Spleen (tissue), 11 donors: Measurements from ENCODE around the gene MAP4K1. TPM values are rescaled to one million over a fixed set of nuclear protein-coding genes. Genes with fewer than 3 reads are reported as not detected.

Source experiments
- DNase-seq: peaks from one replicate; pipeline ENCODE4 v3.0.0-alpha.2; 2020
- H3K27ac ChIP-seq, 8 donors: fragments of 200-600 bp; sonication (generic) in 7 of 8; 1 replicate in 4 of 8; 2 replicates in 4 of 8; pipeline versions ENCODE4 v1.5.0 to v1.8.0; 2016 to 2021; ENCODE audit warnings: inconsistent platforms in 4 of 8, mild to moderate bottlenecking in 4 of 8, moderate library complexity in 1 of 8
- H3K27me3 ChIP-seq, 7 donors: fragments of 200-600 bp; sonication (generic) in 6 of 7; replicated peaks in 1 of 7; 1 replicate in 4 of 7; 2 replicates in 3 of 7; pipeline versions ENCODE4 v1.5.0 to v1.8.0; 2016 to 2021; ENCODE audit warnings: inconsistent platforms in 3 of 7, mild to moderate bottlenecking in 1 of 7
- H3K36me3 ChIP-seq, 6 donors: fragments of 200-600 bp; sonication (generic) in 5 of 6; 1 replicate in 4 of 6; 2 replicates in 2 of 6; pipeline versions ENCODE4 v1.5.0 to v1.8.0; 2016 to 2021; ENCODE audit warnings: inconsistent platforms in 2 of 6
- H3K4me1 ChIP-seq, 6 donors: fragments of 200-600 bp; sonication (generic) in 5 of 6; 1 replicate in 3 of 6; 2 replicates in 3 of 6; pipeline versions ENCODE4 v1.5.0 to v1.8.0; 2016 to 2021; ENCODE audit warnings: inconsistent platforms in 3 of 6
- H3K4me3 ChIP-seq, 8 donors: fragments of 200-600 bp; sonication (generic) in 7 of 8; 1 replicate in 4 of 8; 2 replicates in 4 of 8; pipeline versions ENCODE4 v1.5.0 to v1.8.0; 2016 to 2021; ENCODE audit warnings: inconsistent platforms in 4 of 8, mild to moderate bottlenecking in 4 of 8, moderate library complexity in 2 of 8
- H3K9me3 ChIP-seq, 8 donors: fragments of 200-600 bp; sonication (generic) in 7 of 8; 1 replicate in 4 of 8; 2 replicates in 4 of 8; pipeline versions ENCODE4 v1.5.0 to v1.8.0; 2016 to 2021; ENCODE audit warnings: inconsistent platforms in 4 of 8
- CTCF ChIP-seq, 11 experiments: fragments of 200-600 bp in 7 of 11; fragments of 450-650 bp in 4 of 11; sonication (generic) in 4 of 11; IDR thresholded peaks in 8 of 11; conservative IDR thresholded peaks in 3 of 11; 1 replicate in 7 of 11; 2 replicates in 4 of 11; pipeline versions ENCODE4 v1.4.0 to v1.8.0; 2016 to 2021; ENCODE audit warnings: antibody characterized with exemption in 11 of 11, inconsistent platforms in 4 of 11, mild to moderate bottlenecking in 1 of 11
- POLR2A ChIP-seq, 3 donors: fragments of 450-650 bp; IDR thresholded peaks; one replicate each; pipeline ENCODE4 v1.5.1; 2017; ENCODE audit warnings: antibody characterized with exemption in 3 of 3, mild to moderate bottlenecking in 1 of 3
- POLR2AphosphoS5 ChIP-seq, 3 donors: sonication (generic); formaldehyde crosslinking; IDR thresholded peaks; one replicate each; pipeline ENCODE4 v1.5.1; 2017; ENCODE audit warnings: antibody characterized with exemption in 3 of 3
- WGBS, 5 donors: extraction: QIAGEN DNeasy Blood & Tissue Kit in 3 of 5; methylation state at CpG; one replicate each; pipeline versions ENCODE4 v1.1.5 to v1.1.7; 2013 to 2018; 5-methylcytosine and 5-hydroxymethylcytosine counted together
- intact Hi-C: fragments of 100-400 bp; cut with DNase I; formaldehyde crosslinking; loops from one replicate; pipeline ENCODE4 v1.15.0; 2023; ENCODE audit warnings: low total_unique reads
- polyA plus RNA-seq, 3 donors: library from polyadenylated mRNA; stranded (reverse); fragments of 200-250 nt; gene quantifications; one replicate each; pipeline ENCODE4 v1.2.1, GENCODE V29; 2013
- total RNA-seq, 7 donors: library from RNA; depleted of rRNA in 3 of 7; stranded (reverse); fragments of >200 nt in 3 of 7; fragmentation: NEBNext Ultra II Directional in 4 of 7; extraction: Animal tissue kit (Norgen Biotek cat#: 25700) in 4 of 7; gene quantifications; one replicate each; pipeline versions ENCODE4 v1.1.0 to v1.2.1, GENCODE V29; 2016 to 2021
- donor health status: healthy with polysubstance abuse.
- donor health status: DM: no; HTN: no; CAD: no; lungs with moderate emphysema.
- donor health status: DM: no; HTN: no; CAD: no.
- donor health status: Bipolar disorder and iron deficiency.
- donor health status: healthy.
- donor health status: DM: no; HTN: no; CAD: no.
- donor health status: DM: yes; HTN: yes; CAD: no.

Gene MAP4K1
- total and polyA plus RNA-seq, 10 donors = 58.2 to 163 (median 123) TPM

- WGBS, 5 donors = 56 to 77% (median 64%) methylated on average over 1 of the region's 1 CpG
- Histone ChIP-seq H3K27ac (peak overlapping the region in 4 of 8 donors; percentile 39 to 73 (median 63)), H3K4me3 (no peak overlapping the region), H3K9me3 (peaks cover 0 to 16% (median 12%) of the 10 kb centered on the region in 8 donors), H3K27me3 (no peaks in the 10 kb centered on the region), H3K4me1 (peaks cover 7 to 41% (median 27%) of the 10 kb centered on the region in 6 donors), H3K36me3 (no peaks in the 10 kb centered on the region)
- intact Hi-C loops = no loop called here
- DNase-seq = no peak
- TF ChIP-seq CTCF (IDR thresholded peaks at IDR 0.05 in 8 of 11, conservative IDR thresholded peaks at IDR 0.05 in 3 of 11) (no peak), POLR2AphosphoS5 (IDR thresholded peaks at IDR 0.05) (no peak), POLR2A (IDR thresholded peaks at IDR 0.05) (no peak)
Measured at GRCh38 chr19:38539751-38540150, 78.0 kb downstream of the MAP4K1 start.

DNA sequence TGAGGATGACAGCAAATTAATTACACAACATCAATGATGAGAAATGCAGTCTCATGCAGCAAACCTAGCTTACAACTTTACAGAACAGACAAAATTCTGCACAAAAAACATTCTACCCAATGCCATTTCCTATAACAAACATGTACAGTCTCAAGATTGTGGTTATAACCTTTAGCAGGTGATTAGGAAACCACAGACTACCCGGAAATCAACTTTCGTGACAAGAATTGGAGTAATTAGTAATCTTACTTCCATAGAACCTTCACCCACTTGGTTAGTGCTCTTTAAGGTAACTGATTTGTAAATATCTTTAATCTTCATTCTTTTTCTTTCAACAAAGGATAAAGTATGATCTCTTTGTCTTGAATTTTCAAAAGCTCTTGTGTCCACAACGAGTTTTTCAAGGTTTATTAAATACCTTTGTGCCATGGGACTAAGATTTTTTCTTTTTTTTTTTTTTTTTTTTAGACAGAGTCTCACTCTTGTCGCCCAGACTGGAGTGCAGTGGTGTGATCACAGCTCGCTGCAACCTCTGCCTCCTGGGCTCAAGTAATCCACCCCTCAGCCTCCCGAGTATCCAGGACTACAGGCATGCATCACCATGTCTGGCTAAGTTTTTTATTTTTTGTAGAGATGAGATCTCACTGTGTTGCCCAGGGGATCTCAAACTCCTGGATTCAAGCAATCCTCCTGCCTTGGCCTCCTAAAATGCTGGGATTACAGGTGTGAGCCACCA lies 78.8 kb downstream of the MAP4K1 start:
- peak overlapping the region in 6 of 8 donors; percentile 9 to 73 (median 62) for H3K27ac ChIP-seq
- H3K36me3 ChIP-seq = no peaks in the 10 kb centered on the region
- no peaks in the 10 kb centered on the region for H3K27me3 ChIP-seq
- no peak overlapping the region for H3K4me3 ChIP-seq
- intact Hi-C loops = no loop called here
- TF ChIP-seq CTCF (IDR thresholded peaks at IDR 0.05 in 8 of 11, conservative IDR thresholded peaks at IDR 0.05 in 3 of 11) (no peak), POLR2A (IDR thresholded peaks at IDR 0.05) (no peak), POLR2AphosphoS5 (IDR thresholded peaks at IDR 0.05) (no peak)
- 41 to 52% (median 47%) methylated on average over 6 of the region's 6 CpGs for WGBS, 5 donors
- peaks cover 0 to 23% (median 15%) of the 10 kb centered on the region in 8 donors for H3K9me3 ChIP-seq
- no peak for DNase-seq
- peaks cover 0 to 33% (median 19%) of the 10 kb centered on the region in 6 donors for H3K4me1 ChIP-seq

DNA sequence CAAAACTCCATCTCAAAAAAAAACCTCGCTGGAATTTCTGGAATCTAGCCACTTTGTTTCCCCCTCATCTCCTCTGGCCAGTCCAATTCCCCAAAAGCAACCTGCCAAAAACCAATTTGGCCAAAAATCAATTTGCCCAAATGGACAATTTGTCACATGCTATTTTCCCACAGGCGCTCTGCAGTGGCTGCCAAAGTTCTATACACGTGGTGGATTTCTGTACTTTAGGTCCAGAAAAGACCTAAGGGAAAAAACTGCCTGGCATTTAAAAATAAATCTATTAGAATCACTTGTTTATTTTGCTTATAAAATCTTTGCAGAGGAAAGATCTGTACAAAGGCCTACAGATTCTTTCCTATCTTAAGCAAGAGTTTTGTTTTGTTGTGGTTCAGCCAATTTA lies 79.4 kb downstream of the MAP4K1 start:
- intact Hi-C loops = no loop called here
- peaks cover 0 to 23% (median 15%) of the 10 kb centered on the region in 8 donors for H3K9me3 ChIP-seq
- peaks cover 0 to 30% (median 16%) of the 10 kb centered on the region in 6 donors for H3K4me1 ChIP-seq
- WGBS, 5 donors = 58 to 76% (median 64%) methylated on average over 3 of the region's 3 CpGs
- no peaks in the 10 kb centered on the region for H3K27me3 ChIP-seq
- peak overlapping the region in 7 of 8 donors; percentile 9 to 73 (median 61) for H3K27ac ChIP-seq
- no peaks in the 10 kb centered on the region for H3K36me3 ChIP-seq
- TF ChIP-seq POLR2AphosphoS5 (IDR thresholded peaks at IDR 0.05) (no peak), POLR2A (IDR thresholded peaks at IDR 0.05) (no peak), CTCF (IDR thresholded peaks at IDR 0.05 in 8 of 11, conservative IDR thresholded peaks at IDR 0.05 in 3 of 11) (no peak)
- no peak for DNase-seq
- no peak overlapping the region for H3K4me3 ChIP-seq

Other genes starting within 250 kb of the MAP4K1 start
- 100 to 1,000 TPM in 3 of 7 donors, 10 to 100 TPM in 4; 80.1 to 144 (median 85.1) TPM for gene PSMD8, start 243.4 kb downstream of the MAP4K1 start, total RNA-seq
- 10 to 100 TPM; 39.0 to 68.1 (median 64.2) TPM for gene PSMD8, start 243.4 kb downstream of the MAP4K1 start, polyA plus RNA-seq
- not detected for gene GGN, start 229.9 kb downstream of the MAP4K1 start, total RNA-seq
- under 1 TPM in 2 of 3 donors, not detected in 1; 0.08 to 0.19 TPM for gene GGN, start 229.9 kb downstream of the MAP4K1 start, polyA plus RNA-seq
- gene SPRED3, start 229.3 kb downstream of the MAP4K1 start, total RNA-seq = 1 to 10 TPM in 1 of 7 donors, under 1 TPM in 5, not detected in 1; 0.14 to 1.2 (median 0.47) TPM
- under 1 TPM; 0.03 to 0.46 (median 0.45) TPM for gene SPRED3, start 229.3 kb downstream of the MAP4K1 start, polyA plus RNA-seq
- 10 to 100 TPM; 18.0 to 26.1 (median 20.4) TPM for gene FAM98C, start 214.9 kb downstream of the MAP4K1 start, total RNA-seq
- gene FAM98C, start 214.9 kb downstream of the MAP4K1 start, polyA plus RNA-seq = 10 to 100 TPM; 25.2 to 27.4 (median 26.1) TPM
- 10 to 100 TPM; 15.6 to 59.9 (median 32.1) TPM for gene RASGRP4, start 191.7 kb downstream of the MAP4K1 start, total RNA-seq
- 1 to 10 TPM; 1.7 to 7.4 (median 6.7) TPM for gene RASGRP4, start 191.7 kb downstream of the MAP4K1 start, polyA plus RNA-seq
- 1 to 10 TPM in 5 of 7 donors, under 1 TPM in 2; 0.32 to 3.0 (median 1.4) TPM for gene RYR1, start 184.3 kb downstream of the MAP4K1 start, total RNA-seq
- 1 to 10 TPM in 1 of 3 donors, under 1 TPM in 2; 0.32 to 3.2 (median 0.39) TPM for gene RYR1, start 184.3 kb downstream of the MAP4K1 start, polyA plus RNA-seq
- 100 to 1,000 TPM; 232 to 538 (median 244) TPM for gene EIF3K, start 1.2 kb upstream of the MAP4K1 start, total RNA-seq
- 100 to 1,000 TPM; 276 to 365 (median 328) TPM for gene EIF3K, start 1.2 kb upstream of the MAP4K1 start, polyA plus RNA-seq
- 100 to 1,000 TPM; 360 to 621 (median 487) TPM for gene ACTN4, start 29.7 kb upstream of the MAP4K1 start, total RNA-seq
- 100 to 1,000 TPM in 1 of 3 donors, 10 to 100 TPM in 2; 39.3 to 185 (median 51.2) TPM for gene ACTN4, start 29.7 kb upstream of the MAP4K1 start, polyA plus RNA-seq
- 10 to 100 TPM in 5 of 7 donors, 1 to 10 TPM in 2; 9.0 to 25.6 (median 12.6) TPM for gene CAPN12, start 126.5 kb upstream of the MAP4K1 start, total RNA-seq
- 10 to 100 TPM; 15.2 to 33.3 (median 29.1) TPM for gene CAPN12, start 126.5 kb upstream of the MAP4K1 start, polyA plus RNA-seq
- gene LGALS7, start 155.6 kb upstream of the MAP4K1 start, total RNA-seq = 1 to 10 TPM in 1 of 7 donors, not detected in 6; 4.4 TPM
- gene LGALS7, start 155.6 kb upstream of the MAP4K1 start, polyA plus RNA-seq = 1 to 10 TPM in 2 of 3 donors, under 1 TPM in 1; 0.52 to 7.4 (median 5.1) TPM
- 10 to 100 TPM in 2 of 7 donors, 1 to 10 TPM in 2, not detected in 3; 1.1 to 60.3 (median 17.5) TPM for gene LGALS7B, start 171.2 kb upstream of the MAP4K1 start, total RNA-seq
- 100 to 1,000 TPM in 2 of 3 donors, 1 to 10 TPM in 1; 1.1 to 167 (median 116) TPM for gene LGALS7B, start 171.2 kb upstream of the MAP4K1 start, polyA plus RNA-seq
- 1 to 10 TPM; 1.1 to 7.5 (median 2.8) TPM for gene LGALS4, start 195.0 kb upstream of the MAP4K1 start, total RNA-seq
- gene LGALS4, start 195.0 kb upstream of the MAP4K1 start, polyA plus RNA-seq = 1 to 10 TPM; 2.9 to 9.6 (median 9.3) TPM
- gene ECH1, start 213.8 kb upstream of the MAP4K1 start, total RNA-seq = 100 to 1,000 TPM; 119 to 293 (median 191) TPM
- 100 to 1,000 TPM; 196 to 370 (median 216) TPM for gene ECH1, start 213.8 kb upstream of the MAP4K1 start, polyA plus RNA-seq
- 100 to 1,000 TPM; 188 to 357 (median 294) TPM for gene HNRNPL, start 232.0 kb upstream of the MAP4K1 start, total RNA-seq
- 100 to 1,000 TPM; 147 to 175 (median 168) TPM for gene HNRNPL, start 232.0 kb upstream of the MAP4K1 start, polyA plus RNA-seq